Muscle of leg (tissue), 11 donors: Measurements from ENCODE around the gene PFDN1. TPM values are rescaled to one million over a fixed set of nuclear protein-coding genes. Genes with fewer than 3 reads are reported as not detected.

Experiments
- DNase-seq: peaks from one replicate; pipeline ENCODE4 v3.0.0; 2013
- H3K27ac ChIP-seq: one replicate; pipeline ENCODE4 v1.5.1; 2013; ENCODE audit warnings: mild to moderate bottlenecking, low read length, control low read depth
- H3K27me3 ChIP-seq: one replicate; pipeline ENCODE4 v1.6.1; 2013; ENCODE audit warnings: low read length; ENCODE audit not compliant: control insufficient read depth, insufficient read depth
- H3K36me3 ChIP-seq: one replicate; pipeline ENCODE4 v1.6.1; 2013; ENCODE audit warnings: low read length; ENCODE audit not compliant: control insufficient read depth, insufficient read depth
- H3K4me1 ChIP-seq: one replicate; pipeline ENCODE4 v1.6.1; 2013; ENCODE audit warnings: low read length; ENCODE audit not compliant: control insufficient read depth, insufficient read depth
- H3K4me3 ChIP-seq: one replicate; pipeline ENCODE4 v1.5.1; 2013; ENCODE audit warnings: low read length, control low read depth
- H3K9me3 ChIP-seq: replicated peaks from 2 replicates; pipeline ENCODE4 v1.6.1; 2013; ENCODE audit warnings: low read depth, low read length; ENCODE audit not compliant: control insufficient read depth
- WGBS: methylation state at CpG from one replicate; pipeline ENCODE4 v1.1.5; 2013; ENCODE audit warnings: missing lambda C conversion rate; ENCODE audit not compliant: insufficient coverage; 5-methylcytosine and 5-hydroxymethylcytosine counted together
- polyA plus RNA-seq, 8 donors: library from polyadenylated mRNA; unstranded; fragments of 120-200 nt; gene quantifications; one replicate each; pipeline versions ENCODE4 v1.2.1 to v1.2.3, GENCODE V29; 2013; ENCODE audit warnings: inconsistent platforms in 1 of 8, low replicate concordance in 1 of 8; ENCODE audit not compliant: insufficient read length in 8 of 8, insufficient read depth in 1 of 8
- total RNA-seq: library from RNA; stranded (reverse); fragments of 120-200 nt; gene quantifications from one replicate; pipeline ENCODE4 v1.2.4, GENCODE V29; 2013

Gene PFDN1
- total and polyA plus RNA-seq, 9 donors: 46.3 to 94.4 (median 69.8) TPM

GRCh38 chr5:140235791-140236551 is 66.9 kb downstream of the PFDN1 start:
- DNase-seq: no peak
- WGBS: 92% methylated on average over 2 of the region's 11 CpGs
- Histone ChIP-seq H3K4me1 (peaks cover 8% of the 10 kb centered on the region), H3K4me3 (no peak overlapping the region), H3K9me3 (no peaks in the 10 kb centered on the region), H3K27ac (no peak overlapping the region), H3K36me3 (no peaks in the 10 kb centered on the region), H3K27me3 (no peaks in the 10 kb centered on the region)

GRCh38 chr5:140234377-140234989 is 68.4 kb downstream of the PFDN1 start:
- DNase-seq: no peak
- no peaks in the 10 kb centered on the region for H3K27me3 ChIP-seq
- H3K9me3 ChIP-seq: no peaks in the 10 kb centered on the region
- H3K27ac ChIP-seq: no peak overlapping the region
- WGBS: 60% methylated on average over 1 of the region's 4 CpGs
- H3K4me3 ChIP-seq: no peak overlapping the region
- H3K4me1 ChIP-seq: no peaks in the 10 kb centered on the region
- no peaks in the 10 kb centered on the region for H3K36me3 ChIP-seq

- WGBS: 83% methylated on average over 1 of the region's 1 CpG
- Histone ChIP-seq H3K27me3 (no peaks in the 10 kb centered on the region), H3K36me3 (no peaks in the 10 kb centered on the region), H3K27ac (no peak overlapping the region), H3K4me3 (no peak overlapping the region), H3K9me3 (no peaks in the 10 kb centered on the region), H3K4me1 (no peaks in the 10 kb centered on the region)
- DNase-seq: no peak
Observed at GRCh38 chr5:140232731-140233130, 70.2 kb downstream of the PFDN1 start.

GRCh38 chr5:140230373-140230772 is 72.5 kb downstream of the PFDN1 start:
- Histone ChIP-seq H3K27ac (no peak overlapping the region), H3K4me1 (no peaks in the 10 kb centered on the region), H3K27me3 (no peaks in the 10 kb centered on the region), H3K9me3 (no peaks in the 10 kb centered on the region), H3K4me3 (no peak overlapping the region), H3K36me3 (no peaks in the 10 kb centered on the region)
- DNase-seq: no peak
- WGBS: no CpG with 5 or more reads among the region's 1 CpG

- H3K36me3 ChIP-seq: no peaks in the 10 kb centered on the region
- no peak overlapping the region for H3K4me3 ChIP-seq
- H3K4me1 ChIP-seq: peaks cover 4% of the 10 kb centered on the region
- no peak for DNase-seq
- no peak overlapping the region for H3K27ac ChIP-seq
- no peaks in the 10 kb centered on the region for H3K9me3 ChIP-seq
- H3K27me3 ChIP-seq: no peaks in the 10 kb centered on the region
- 76% methylated on average over 7 of the region's 7 CpGs for WGBS
Observed at GRCh38 chr5:140228364-140228837, 74.5 kb downstream of the PFDN1 start.

GRCh38 chr5:140227046-140227445 is 75.9 kb downstream of the PFDN1 start:
- H3K27me3 ChIP-seq: no peaks in the 10 kb centered on the region
- H3K36me3 ChIP-seq: no peaks in the 10 kb centered on the region
- H3K27ac ChIP-seq: no peak overlapping the region
- DNase-seq: no peak
- WGBS: 100% methylated on average over 2 of the region's 2 CpGs
- peaks cover 8% of the 10 kb centered on the region for H3K4me1 ChIP-seq
- no peaks in the 10 kb centered on the region for H3K9me3 ChIP-seq
- no peak overlapping the region for H3K4me3 ChIP-seq

GRCh38 chr5:140225396-140225795 is 77.5 kb downstream of the PFDN1 start:
- Histone ChIP-seq H3K9me3 (no peaks in the 10 kb centered on the region), H3K36me3 (no peaks in the 10 kb centered on the region), H3K4me1 (peaks cover 12% of the 10 kb centered on the region), H3K4me3 (no peak overlapping the region), H3K27ac (no peak overlapping the region), H3K27me3 (no peaks in the 10 kb centered on the region)
- no peak for DNase-seq
- WGBS: 100% methylated on average over 2 of the region's 3 CpGs

- Histone ChIP-seq H3K27ac (no peak overlapping the region), H3K4me1 (peaks cover 12% of the 10 kb centered on the region), H3K27me3 (no peaks in the 10 kb centered on the region), H3K36me3 (no peaks in the 10 kb centered on the region), H3K9me3 (no peaks in the 10 kb centered on the region), H3K4me3 (no peak overlapping the region)
- DNase-seq: no peak
- WGBS: 80% methylated on average over 3 of the region's 3 CpGs
Observed at GRCh38 chr5:140224658-140225057, 78.2 kb downstream of the PFDN1 start.

GRCh38 chr5:140223567-140223966 is 79.3 kb downstream of the PFDN1 start:
- Histone ChIP-seq H3K4me3 (no peak overlapping the region), H3K27ac (peak overlapping the region; percentile 82), H3K36me3 (no peaks in the 10 kb centered on the region), H3K9me3 (no peaks in the 10 kb centered on the region), H3K27me3 (no peaks in the 10 kb centered on the region), H3K4me1 (peaks cover 12% of the 10 kb centered on the region)
- WGBS: no CpG with 5 or more reads among the region's 3 CpGs
- DNase-seq: peak; percentile 54

- no peaks in the 10 kb centered on the region for H3K36me3 ChIP-seq
- peaks cover 12% of the 10 kb centered on the region for H3K4me1 ChIP-seq
- no peaks in the 10 kb centered on the region for H3K9me3 ChIP-seq
- no peaks in the 10 kb centered on the region for H3K27me3 ChIP-seq
- no peak for DNase-seq
- no peak overlapping the region for H3K4me3 ChIP-seq
- peak overlapping the region; percentile 82 for H3K27ac ChIP-seq
- whole genome bisulfite sequencing: 75% methylated on average over 1 of the region's 1 CpG
Observed at GRCh38 chr5:140222416-140222815, 80.5 kb downstream of the PFDN1 start.
